IMR-90 (cell line): ENCODE results near the gene GNAO1. TPM values are rescaled to one million over a fixed set of nuclear protein-coding genes. Genes with fewer than 3 reads are reported as not detected.
A peak's percentile ranks its signal among the peaks of the same experiment; 100 is the strongest.

ENCODE experiments used
- ATAC-seq: fragments of 200-7000 bp; cut with Tn5 transposase; 2 replicates; pipeline ENCODE4 v1.9.1; 2020; ENCODE audit warnings: low read depth, mild to moderate bottlenecking, moderate library complexity
- BruUV-seq: library from RNA; stranded (reverse); fragments of 400-500 nt; replicated peaks from 2 replicates; lab custom pipeline; 2021; lab: Mats Ljungman, UMichigan
- CTCF ChIA-PET: fragments of 300-600 bp; formaldehyde crosslinking; extraction: SDS; loops from one replicate; lab custom pipeline; 2021; ENCODE audit warnings: antibody characterized with exemption; lab: Yijun Ruan, JAX
- POLR2A ChIA-PET: fragments of 300-600 bp; sonication (Branson Sonifier 250); formaldehyde crosslinking; loops from one replicate; lab custom pipeline; 2022; ENCODE audit warnings: antibody characterized with exemption; ENCODE audit not compliant: unreplicated experiment; lab: Charles Lee
- DNase-seq: peaks from one replicate; pipeline ENCODE4 v3.0.0; 2013
- H2AFZ ChIP-seq: replicated peaks from 2 replicates; pipeline ENCODE3; 2013; ENCODE audit warnings: low read length, mild to moderate bottlenecking; ENCODE audit not compliant: poor library complexity
- H2AK5ac ChIP-seq: 2 replicates; pipeline ENCODE4 v1.6.1; 2013; ENCODE audit warnings: low read depth, low read length, inconsistent platforms
- H2AK9ac ChIP-seq: replicated peaks from 2 replicates; pipeline ENCODE3; 2013; ENCODE audit warnings: mild to moderate bottlenecking, low read depth, low read length, moderate library complexity; ENCODE audit not compliant: poor library complexity
- H2BK120ac ChIP-seq: 2 replicates; pipeline ENCODE4 v1.6.1; 2013; ENCODE audit warnings: low read depth, low read length, inconsistent platforms
- H2BK15ac ChIP-seq: 3 replicates; pipeline ENCODE4 v1.6.1; 2013; ENCODE audit warnings: low read depth, low read length, inconsistent platforms
- H2BK20ac ChIP-seq: 2 replicates; pipeline ENCODE4 v1.6.1; 2013; ENCODE audit warnings: low read depth, mild to moderate bottlenecking, inconsistent platforms, low read length, moderate library complexity
- H2BK5ac ChIP-seq: 2 replicates; pipeline ENCODE4 v1.6.1; 2013; ENCODE audit warnings: mild to moderate bottlenecking, low read depth, low read length, inconsistent platforms; ENCODE audit not compliant: poor library complexity, severe bottlenecking
- H3K14ac ChIP-seq: replicated peaks from 2 replicates; pipeline ENCODE4 v1.6.1; 2013; ENCODE audit warnings: low read depth, low read length, inconsistent platforms
- H3K18ac ChIP-seq: 2 replicates; pipeline ENCODE4 v1.6.1; 2013; ENCODE audit warnings: low read depth, low read length, control low read depth
- H3K23ac ChIP-seq: 2 replicates; pipeline ENCODE4 v1.6.1; 2013; ENCODE audit warnings: low read depth, low read length, inconsistent platforms
- H3K27ac ChIP-seq: 2 replicates; pipeline ENCODE4 v1.5.1; 2013; ENCODE audit warnings: mild to moderate bottlenecking, control low read depth, low read length; ENCODE audit not compliant: insufficient read depth
- H3K27me3 ChIP-seq: 2 replicates; pipeline ENCODE4 v1.6.1; 2013; ENCODE audit warnings: low read length; ENCODE audit not compliant: control insufficient read depth, insufficient read depth
- H3K36me3 ChIP-seq: 2 replicates; pipeline ENCODE4 v1.6.1; 2013; ENCODE audit warnings: low read length, mixed read lengths; ENCODE audit not compliant: control insufficient read depth, insufficient read depth
- H3K4ac ChIP-seq: 2 replicates; pipeline ENCODE4 v1.6.1; 2013; ENCODE audit warnings: low read depth, low read length, inconsistent platforms
- H3K4me1 ChIP-seq: 2 replicates; pipeline ENCODE4 v1.6.1; 2013; ENCODE audit warnings: low read length, mixed read lengths; ENCODE audit not compliant: control insufficient read depth, insufficient read depth
- H3K4me2 ChIP-seq: 2 replicates; pipeline ENCODE4 v1.6.1; 2013; ENCODE audit warnings: low read depth, mild to moderate bottlenecking, control low read depth, low read length, moderate library complexity
- H3K4me3 ChIP-seq: 2 replicates; pipeline ENCODE4 v1.5.1; 2013; ENCODE audit warnings: low read depth, mild to moderate bottlenecking, control low read depth, low read length, moderate library complexity; ENCODE audit not compliant: insufficient read depth
- H3K56ac ChIP-seq: 2 replicates; pipeline ENCODE4 v1.6.1; 2013; ENCODE audit warnings: low read length, inconsistent platforms; ENCODE audit not compliant: insufficient read depth; ENCODE audit errors: extremely low read depth
- H3K79me1 ChIP-seq, 2 experiments: 2 replicates each; pipeline ENCODE4 v1.6.1; 2013; ENCODE audit warnings: low read length in 2 of 2, inconsistent platforms in 1 of 2, low read depth in 1 of 2
- H3K9ac ChIP-seq: 2 replicates; pipeline ENCODE4 v1.6.1; 2013; ENCODE audit warnings: low read depth, low read length, control low read depth
- H3K9me1 ChIP-seq: 2 replicates; pipeline ENCODE4 v1.6.1; 2013; ENCODE audit warnings: low read length, inconsistent platforms; ENCODE audit not compliant: insufficient read depth
- H3K9me3 ChIP-seq: 2 replicates; pipeline ENCODE4 v1.6.1; 2013; ENCODE audit warnings: low read length; ENCODE audit not compliant: control insufficient read depth, insufficient read depth
- H4K20me1 ChIP-seq: 2 replicates; pipeline ENCODE4 v1.6.1; 2013; ENCODE audit warnings: low read length, inconsistent platforms; ENCODE audit not compliant: insufficient read depth
- H4K5ac ChIP-seq: 2 replicates; pipeline ENCODE4 v1.6.1; 2013; ENCODE audit warnings: mild to moderate bottlenecking, low read depth, low read length, control low read depth
- H4K8ac ChIP-seq, 2 experiments: 2 replicates each; pipeline ENCODE4 v1.6.1; 2013; ENCODE audit warnings: low read depth in 2 of 2, low read length in 2 of 2, control low read depth in 1 of 2, inconsistent platforms in 1 of 2
- H4K91ac ChIP-seq: 2 replicates; pipeline ENCODE4 v1.6.1; 2013; ENCODE audit warnings: low read depth, low read length, inconsistent platforms; ENCODE audit not compliant: insufficient read depth
- BHLHE40 ChIP-seq: fragments of 150-350 bp; IDR thresholded peaks from 2 replicates; pipeline ENCODE4 v1.6.1; 2016; ENCODE audit warnings: mild to moderate bottlenecking, low read depth, low read length
- CEBPB ChIP-seq: IDR thresholded peaks from 2 replicates; pipeline ENCODE4 v1.6.1; 2012; ENCODE audit warnings: low read depth, low read length, improper control_type of control experiment
- CHD1 ChIP-seq: IDR thresholded peaks from 2 replicates; pipeline ENCODE4 v1.6.1; 2012; ENCODE audit warnings: low read depth, low read length, improper control_type of control experiment
- CTCF ChIP-seq: conservative IDR thresholded peaks from 2 replicates; pipeline ENCODE4 v1.5.1; 2012; ENCODE audit warnings: mild to moderate bottlenecking, low read depth, low read length, improper control_type of control experiment
- ELK1 ChIP-seq: fragments of 150-350 bp; IDR thresholded peaks from 2 replicates; pipeline ENCODE4 v1.6.1; 2016; ENCODE audit warnings: low read depth, mild to moderate bottlenecking, low read length, moderate library complexity, borderline replicate concordance
- FOS ChIP-seq: fragments of 150-350 bp; IDR thresholded peaks from 2 replicates; pipeline ENCODE4 v1.6.1; 2016; ENCODE audit warnings: low read depth, low read length
- MAFK ChIP-seq: IDR thresholded peaks from 2 replicates; pipeline ENCODE4 v1.6.1; 2012; ENCODE audit warnings: low read depth, low read length, improper control_type of control experiment
- MAZ ChIP-seq: IDR thresholded peaks from 2 replicates; pipeline ENCODE4 v1.6.1; 2012; ENCODE audit warnings: low read depth, mild to moderate bottlenecking, low read length, improper control_type of control experiment, moderate library complexity, borderline replicate concordance
- MXI1 ChIP-seq: IDR thresholded peaks from 2 replicates; pipeline ENCODE4 v1.6.1; 2012; ENCODE audit warnings: low read depth, mild to moderate bottlenecking, low read length, moderate library complexity, borderline replicate concordance
- NFE2L2 ChIP-seq: fragments of 150-350 bp; IDR thresholded peaks from 2 replicates; pipeline ENCODE4 v1.6.1; 2016; ENCODE audit warnings: low read depth, mild to moderate bottlenecking, low read length
- POLR2A ChIP-seq: IDR thresholded peaks from 2 replicates; pipeline ENCODE4 v1.6.1; 2012; ENCODE audit warnings: mild to moderate bottlenecking, low read depth, low read length
- RAD21 ChIP-seq: IDR thresholded peaks from 2 replicates; pipeline ENCODE4 v1.6.1; 2012; ENCODE audit warnings: low read length, improper control_type of control experiment
- SMC3 ChIP-seq: fragments of 150-350 bp; IDR thresholded peaks from 2 replicates; pipeline ENCODE4 v1.6.1; 2016; ENCODE audit warnings: low read depth, mild to moderate bottlenecking, antibody characterized with exemption, low read length, moderate library complexity
- WGBS, 2 experiments: methylation state at CpG; one replicate each; pipeline versions ENCODE4 v1.1.5 to v1.1.7; 2013; ENCODE audit warnings: missing lambda C conversion rate in 2 of 2; ENCODE audit not compliant: insufficient read length in 1 of 2; ENCODE audit errors: extremely low coverage in 2 of 2; 5-methylcytosine and 5-hydroxymethylcytosine counted together
- dilution Hi-C: fragments of 300-500 bp; cut with HindIII; formaldehyde crosslinking; loops from one replicate; pipeline ENCODE4 v1.14.3; 2018; ENCODE audit warnings: low sequenced_read_pairs; ENCODE audit not compliant: unreplicated experiment
- in situ Hi-C: fragments of 300-500 bp; cut with MboI; formaldehyde crosslinking; loops from 3 replicates; pipeline ENCODE4 v1.14.3; 2019; ENCODE audit warnings: low sequenced_read_pairs, inconsistent platforms, mixed read lengths
- intact Hi-C: fragments of 100-400 bp; cut with micrococcal nuclease; formaldehyde crosslinking; loops from 2 replicates; pipeline ENCODE4 v1.10.0; 2022
- polyA plus RNA-seq, 3 experiments: library from polyadenylated mRNA; depleted of rRNA; stranded (reverse); fragments of >200 nt; gene quantifications; 2 replicates each; pipeline ENCODE4 v1.2.3, GENCODE V29; 2012; ENCODE audit warnings: low replicate concordance in 1 of 3
- total RNA-seq: library from RNA; depleted of rRNA; stranded (reverse); fragments of >200 nt; gene quantifications from 2 replicates; pipeline ENCODE4 v1.2.3, GENCODE V29; 2012

GNAO1 gene
- total and polyA plus RNA-seq, 2 of the 4 experiments (the other 2 are of a cell fraction): under 0.01 to 0.07 TPM

- no CpG with 5 or more reads among the region's 33 CpGs for WGBS, 2 experiments
- POLR2A ChIA-PET: interaction anchor here (0.6 to 0.9 kb wide), 2 partner anchors 18 to 72 kb away, joined by 3 to 7 read pairs; no protein-coding TSS in a partner anchor
- TF ChIP-seq CHD1: 0 out of 2 replicates have a peak, but pooled peaks have one; percentile 59
- TF ChIP-seq MXI1: no peak
- 0 out of 2 replicates have a peak, but pooled peaks have one; percentile 4 for TF ChIP-seq POLR2A
- no peak for TF ChIP-seq MAFK
- TF ChIP-seq CTCF: peak; percentile 87
- no peak for TF ChIP-seq FOS
- TF ChIP-seq NFE2L2: no peak
- no peak for TF ChIP-seq ELK1
- TF ChIP-seq MAZ: peak; percentile 10; the same call in 1 of the 2 replicates
- TF ChIP-seq RAD21: peak; percentile 66
- no peak for TF ChIP-seq BHLHE40
- peak; percentile 70 for TF ChIP-seq SMC3
- no peak for TF ChIP-seq CEBPB
These were observed 165.3 kb downstream of the GNAO1 start for GRCh38 chr16:56356276-56357240.

More at GRCh38 chr16:56356276-56357240, 165.3 kb downstream of the GNAO1 start:
- peak overlapping the region; percentile 58 for H3K9ac ChIP-seq
- H4K5ac ChIP-seq: peak overlapping the region; percentile 93
- peak overlapping the region; percentile 76 for H3K4me2 ChIP-seq
- peak overlapping the region; percentile 74 for H4K91ac ChIP-seq
- no peak overlapping the region for H2AK5ac ChIP-seq
- dilution Hi-C loops (no loop called here), intact Hi-C loops (loop anchor here (1.0 to 10.0 kb wide), 4 partner anchors 24 to 412 kb away; partner anchors contain the start of genes AMFR and MT2A), in situ Hi-C loops (loop anchor here (25.0 kb wide), 1 partner anchor 869 kb away; the partner anchor contains the start of gene MMP2)
- H2AFZ ChIP-seq: peak overlapping the region; percentile 93
- H3K79me1 ChIP-seq: peaks cover 0 to 8% of the 10 kb centered on the region in 2 experiments; a peak in 1 of 4 replicates
- ATAC-seq (peak; percentile 92), DNase-seq (peak; percentile 88)
- H2BK120ac ChIP-seq: peak overlapping the region; percentile 72
- peak overlapping the region; percentile 91 for H3K4ac ChIP-seq
- peak overlapping the region; percentile 43; the same call in 1 of the 3 replicates for H2BK15ac ChIP-seq
- BruUV-seq: no TSS peak
- peak overlapping the region; percentile 19; the same call in 1 of the 2 replicates for H3K23ac ChIP-seq
- 0 out of 2 replicates have a peak overlapping the region, but pooled peaks have one; percentile 36 for H2BK20ac ChIP-seq
- H3K36me3 ChIP-seq: peaks cover 7% of the 10 kb centered on the region; the same call in 1 of the 2 replicates
- peak overlapping the region; percentile 44 for H3K14ac ChIP-seq
- peaks cover 8% of the 10 kb centered on the region for H3K9me1 ChIP-seq
- H4K20me1 ChIP-seq: no peaks in the 10 kb centered on the region
- peak overlapping the region; percentile 87; the same call in 1 of the 2 replicates for H3K56ac ChIP-seq
- H4K8ac ChIP-seq: peak overlapping the region; percentile 84 to 96
- H3K27me3 ChIP-seq: no peaks in the 10 kb centered on the region; the same call in 1 of the 2 replicates
- peak overlapping the region; percentile 50 for H3K4me3 ChIP-seq
- H3K18ac ChIP-seq: peak overlapping the region; percentile 69
- peaks cover 12% of the 10 kb centered on the region for H3K4me1 ChIP-seq
- CTCF ChIA-PET: interaction anchor here (0.6 to 1.7 kb wide), 9 partner anchors 10 to 141 kb away, joined by 3 to 9 read pairs (median 4); no protein-coding TSS in a partner anchor
- H3K9me3 ChIP-seq: no peaks in the 10 kb centered on the region
- H3K27ac ChIP-seq: peak overlapping the region; percentile 93
- H2AK9ac ChIP-seq: peak overlapping the region; percentile 89
- peak overlapping the region; percentile 87 for H2BK5ac ChIP-seq
